Measurements from ENCODE around the gene LARP4B. TPM values are rescaled to one million over a fixed set of nuclear protein-coding genes. Genes with fewer than 3 reads are reported as not detected.
A peak's percentile ranks its signal among the peaks of the same experiment; 100 is the strongest.

LARP4B gene
- total and polyA plus RNA-seq, 8 donors: 11.8 to 269 (median 54.3) TPM

- WGBS, 5 donors: 0 to 4% (median 1%) methylated on average over 16 to 51 of the region's 51 CpGs
- peaks cover 9 to 29% (median 24%) of the 10 kb centered on the region in 4 donors for H3K4me1 ChIP-seq
- peak in 1 of 3 donors; percentile 35 for TF ChIP-seq POLR2AphosphoS5 (IDR thresholded peaks at IDR 0.05)
- TF ChIP-seq EP300 (IDR thresholded peaks at IDR 0.05): no peak
- TF ChIP-seq POLR2A (IDR thresholded peaks at IDR 0.05): no peak
- peak in 2 of 7 experiments; percentile 10 to 11 for TF ChIP-seq CTCF (IDR thresholded peaks at IDR 0.05)
- H3K4me3 ChIP-seq: peak overlapping the region; percentile 44 to 47 (median 45)
- intact Hi-C loops (cut with DNase I; ENCODE audit: low total_unique reads): loop anchor here (5.0 kb wide), 1 partner anchor 277 kb away; no protein-coding TSS in a partner anchor
- no peaks in the 10 kb centered on the region for H3K9me3 ChIP-seq
- peaks cover 0 to 26% (median 6%) of the 10 kb centered on the region in 3 donors for H3K27me3 ChIP-seq
- peak overlapping the region in 1 of 5 donors; percentile 60 for H3K27ac ChIP-seq
- H3K36me3 ChIP-seq: no peaks in the 10 kb centered on the region
- DNase-seq: peak; percentile 69 to 86
Measured at GRCh38 chr10:784403-785088, 147.0 kb downstream of the LARP4B start.

DNA sequence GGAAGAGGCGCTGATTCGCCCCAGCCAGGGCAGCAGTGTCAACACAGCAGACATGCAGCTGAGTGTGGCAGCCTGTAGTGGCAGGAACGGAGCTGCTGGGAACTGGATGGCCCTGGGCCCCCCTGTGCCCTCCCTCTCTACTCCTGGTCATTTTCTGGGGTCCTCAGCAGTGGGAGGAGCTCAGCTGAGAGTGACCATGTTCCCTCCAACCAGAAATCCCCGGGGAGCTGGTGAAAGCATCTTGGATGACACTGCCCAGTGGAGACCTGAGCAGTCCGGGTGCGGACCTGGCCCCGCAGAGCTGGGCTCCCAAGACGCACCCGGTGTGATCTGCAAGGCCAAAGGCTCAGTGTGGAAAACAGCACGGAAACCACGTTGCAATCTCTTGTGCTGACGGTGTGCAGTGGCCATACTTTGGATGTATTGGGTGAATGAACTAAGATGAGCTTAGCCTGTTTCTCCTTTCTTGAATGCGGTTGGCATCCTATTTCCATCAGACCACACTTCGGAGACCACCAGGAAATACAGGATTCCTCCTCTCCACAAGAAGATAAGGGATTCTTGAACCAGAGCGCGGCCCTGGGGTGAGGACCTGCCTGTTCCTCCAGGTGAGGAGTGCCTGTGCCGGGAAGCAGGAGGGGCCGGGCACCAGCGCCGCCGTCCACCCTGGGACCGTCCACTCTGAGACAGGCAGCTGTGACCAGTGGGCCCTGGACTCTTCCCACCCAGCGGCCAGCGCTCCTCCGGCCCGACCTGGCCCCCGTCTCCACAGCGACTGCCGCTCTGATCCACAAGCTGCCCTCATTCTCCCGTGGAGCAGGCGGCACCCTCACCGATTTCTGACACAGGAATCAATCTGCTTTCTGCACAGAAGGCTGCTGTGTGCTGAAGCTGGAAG lies 148.5 kb downstream of the LARP4B start:
- peaks cover 9 to 14% (median 13%) of the 10 kb centered on the region in 4 donors for H3K4me1 ChIP-seq
- WGBS, 5 donors: 85 to 89% (median 87%) methylated on average over 29 to 32 of the region's 32 CpGs
- H3K36me3 ChIP-seq: no peaks in the 10 kb centered on the region
- DNase-seq: peak; percentile 3 to 24
- no peak overlapping the region for H3K4me3 ChIP-seq
- no peak for TF ChIP-seq POLR2AphosphoS5 (IDR thresholded peaks at IDR 0.05)
- no peak for TF ChIP-seq POLR2A (IDR thresholded peaks at IDR 0.05)
- TF ChIP-seq EP300 (IDR thresholded peaks at IDR 0.05): no peak
- TF ChIP-seq CTCF (IDR thresholded peaks at IDR 0.05): no peak
- peaks cover 0 to 26% (median 6%) of the 10 kb centered on the region in 3 donors for H3K27me3 ChIP-seq
- intact Hi-C loops (cut with DNase I; ENCODE audit: low total_unique reads): no loop called here
- H3K9me3 ChIP-seq: no peaks in the 10 kb centered on the region
- H3K27ac ChIP-seq: no peak overlapping the region

DNA sequence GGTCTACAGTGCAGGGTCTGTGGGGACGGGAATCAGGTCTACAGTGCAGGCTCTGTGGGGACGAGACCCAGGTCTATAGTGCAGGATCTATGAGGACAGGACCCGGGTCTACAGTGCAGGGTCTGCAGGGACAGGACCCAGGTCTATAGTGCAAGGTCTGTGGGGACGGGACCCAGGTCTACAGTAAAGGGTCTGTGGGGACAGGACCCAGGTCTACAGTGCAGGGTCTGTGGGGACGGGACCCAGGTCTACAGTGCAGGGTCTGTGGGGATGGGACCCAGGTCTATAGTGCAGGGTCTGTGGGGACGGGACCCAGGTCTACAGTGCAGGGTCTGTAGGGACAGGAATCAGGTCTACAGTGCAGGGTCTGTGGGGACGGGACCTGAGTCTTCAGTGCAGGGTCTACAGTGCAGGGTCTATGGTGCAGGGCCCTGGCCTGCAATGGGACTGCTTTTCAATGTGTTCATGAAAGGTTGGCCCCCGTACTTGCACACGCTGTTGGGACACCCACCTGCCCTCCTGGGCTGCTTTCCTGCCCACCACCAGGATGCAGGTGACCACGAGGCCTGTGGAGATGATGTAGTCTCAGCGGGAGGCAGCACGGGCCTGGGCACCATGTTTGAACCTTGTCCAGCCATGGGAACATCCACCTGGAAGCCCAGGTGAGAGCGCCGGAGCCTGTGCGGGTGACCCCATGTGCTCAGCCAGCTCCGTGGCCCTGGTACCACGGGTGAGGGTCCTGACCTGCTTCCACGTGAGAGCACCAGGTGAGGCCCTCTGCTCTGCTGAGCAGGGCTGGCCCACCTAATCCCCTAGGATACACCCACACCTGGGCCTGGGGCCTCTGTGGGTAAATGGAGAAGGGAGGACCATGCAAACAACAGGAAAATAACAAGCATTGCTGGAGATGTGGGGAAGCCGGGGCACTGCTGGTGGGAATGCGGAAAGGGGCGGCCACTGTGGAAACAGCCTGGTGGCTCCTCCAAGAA lies 150.7 kb downstream of the LARP4B start:
- Histone ChIP-seq H3K36me3 (no peaks in the 10 kb centered on the region), H3K4me3 (no peak overlapping the region), H3K27ac (no peak overlapping the region), H3K27me3 (peaks cover 0 to 26% (median 6%) of the 10 kb centered on the region in 3 donors), H3K4me1 (peaks cover 9 to 14% (median 12%) of the 10 kb centered on the region in 4 donors), H3K9me3 (no peaks in the 10 kb centered on the region)
- DNase-seq: no peak
- 89 to 96% (median 95%) methylated on average over 17 to 21 of the region's 21 CpGs for WGBS, 5 donors
- no peak for TF ChIP-seq EP300 (IDR thresholded peaks at IDR 0.05)
- TF ChIP-seq POLR2AphosphoS5 (IDR thresholded peaks at IDR 0.05): no peak
- no peak for TF ChIP-seq CTCF (IDR thresholded peaks at IDR 0.05)
- no peak for TF ChIP-seq POLR2A (IDR thresholded peaks at IDR 0.05)
- intact Hi-C loops (cut with DNase I; ENCODE audit: low total_unique reads): no loop called here

Measured in stomach (tissue), 9 donors.